GM12875 (cell line): ENCODE results near the gene DOCK4.

Experiments
- H3K4me3 ChIP-seq: one replicate; pipeline ENCODE4 v1.5.1; 2011; ENCODE audit warnings: low read depth, low read length, control low read depth
- CTCF ChIP-seq: IDR thresholded peaks from 2 replicates; pipeline ENCODE4 v1.5.1; 2011; ENCODE audit warnings: low read depth, mild to moderate bottlenecking, control low read depth, inconsistent platforms, low read length, moderate library complexity, borderline replicate concordance; ENCODE audit not compliant: insufficient read depth

Gene DOCK4

GRCh38 chr7:112019932-112020331 lies 186.3 kb downstream of the DOCK4 start:
- no peak overlapping the region for H3K4me3 ChIP-seq

GRCh38 chr7:112018305-112019030 lies 187.7 kb downstream of the DOCK4 start:
- no peak for TF ChIP-seq CTCF
- no peak overlapping the region for H3K4me3 ChIP-seq

More at GRCh38 chr7:112019932-112020331, 186.3 kb downstream of the DOCK4 start:
- no peak for TF ChIP-seq CTCF

GRCh38 chr7:112015146-112015545 lies 191.1 kb downstream of the DOCK4 start:
- TF ChIP-seq CTCF: no peak
- H3K4me3 ChIP-seq: no peak overlapping the region

- H3K4me3 ChIP-seq: no peak overlapping the region
- TF ChIP-seq CTCF: no peak
Observed at GRCh38 chr7:112014347-112014746, 191.9 kb downstream of the DOCK4 start.

- no peak overlapping the region for H3K4me3 ChIP-seq
- no peak for TF ChIP-seq CTCF
Observed at GRCh38 chr7:112013274-112013673, 192.9 kb downstream of the DOCK4 start.

GRCh38 chr7:112012242-112012641 lies 194.0 kb downstream of the DOCK4 start:
- no peak for TF ChIP-seq CTCF
- H3K4me3 ChIP-seq: no peak overlapping the region

GRCh38 chr7:112010994-112011393 lies 195.2 kb downstream of the DOCK4 start:
- no peak for TF ChIP-seq CTCF
- H3K4me3 ChIP-seq: no peak overlapping the region
